IMR-90 (cell line): ENCODE data around the gene USP17L17. TPM values are rescaled to one million over a fixed set of nuclear protein-coding genes. Genes with fewer than 3 reads are reported as not detected.
"Not testable (repeated sequence)": the region's sequence is repeated elsewhere in the genome, so short reads cannot be mapped to it uniquely, and the experiment has no call there.

Experiments used
- ATAC-seq: fragments of 200-7000 bp; cut with Tn5 transposase; 2 replicates; pipeline ENCODE4 v1.9.1; 2020; ENCODE audit warnings: low read depth, mild to moderate bottlenecking, moderate library complexity
- BruUV-seq: library from RNA; stranded (reverse); fragments of 400-500 nt; replicated peaks from 2 replicates; lab custom pipeline; 2021; lab: Mats Ljungman, UMichigan
- CTCF ChIA-PET: fragments of 300-600 bp; formaldehyde crosslinking; extraction: SDS; loops from one replicate; lab custom pipeline; 2021; ENCODE audit warnings: antibody characterized with exemption; lab: Yijun Ruan, JAX
- POLR2A ChIA-PET: fragments of 300-600 bp; sonication (Branson Sonifier 250); formaldehyde crosslinking; loops from one replicate; lab custom pipeline; 2022; ENCODE audit warnings: antibody characterized with exemption; ENCODE audit not compliant: unreplicated experiment; lab: Charles Lee
- DNase-seq: peaks from one replicate; pipeline ENCODE4 v3.0.0; 2013
- H2AFZ ChIP-seq: replicated peaks from 2 replicates; pipeline ENCODE3; 2013; ENCODE audit warnings: low read length, mild to moderate bottlenecking; ENCODE audit not compliant: poor library complexity
- H2AK5ac ChIP-seq: 2 replicates; pipeline ENCODE4 v1.6.1; 2013; ENCODE audit warnings: low read depth, low read length, inconsistent platforms
- H2AK9ac ChIP-seq: replicated peaks from 2 replicates; pipeline ENCODE3; 2013; ENCODE audit warnings: mild to moderate bottlenecking, low read depth, low read length, moderate library complexity; ENCODE audit not compliant: poor library complexity
- H2BK120ac ChIP-seq: 2 replicates; pipeline ENCODE4 v1.6.1; 2013; ENCODE audit warnings: low read depth, low read length, inconsistent platforms
- H2BK15ac ChIP-seq: 3 replicates; pipeline ENCODE4 v1.6.1; 2013; ENCODE audit warnings: low read depth, low read length, inconsistent platforms
- H2BK20ac ChIP-seq: 2 replicates; pipeline ENCODE4 v1.6.1; 2013; ENCODE audit warnings: low read depth, mild to moderate bottlenecking, inconsistent platforms, low read length, moderate library complexity
- H2BK5ac ChIP-seq: 2 replicates; pipeline ENCODE4 v1.6.1; 2013; ENCODE audit warnings: mild to moderate bottlenecking, low read depth, low read length, inconsistent platforms; ENCODE audit not compliant: poor library complexity, severe bottlenecking
- H3K14ac ChIP-seq: replicated peaks from 2 replicates; pipeline ENCODE4 v1.6.1; 2013; ENCODE audit warnings: low read depth, low read length, inconsistent platforms
- H3K18ac ChIP-seq: 2 replicates; pipeline ENCODE4 v1.6.1; 2013; ENCODE audit warnings: low read depth, low read length, control low read depth
- H3K23ac ChIP-seq: 2 replicates; pipeline ENCODE4 v1.6.1; 2013; ENCODE audit warnings: low read depth, low read length, inconsistent platforms
- H3K27ac ChIP-seq: 2 replicates; pipeline ENCODE4 v1.5.1; 2013; ENCODE audit warnings: mild to moderate bottlenecking, control low read depth, low read length; ENCODE audit not compliant: insufficient read depth
- H3K27me3 ChIP-seq: 2 replicates; pipeline ENCODE4 v1.6.1; 2013; ENCODE audit warnings: low read length; ENCODE audit not compliant: control insufficient read depth, insufficient read depth
- H3K36me3 ChIP-seq: 2 replicates; pipeline ENCODE4 v1.6.1; 2013; ENCODE audit warnings: low read length, mixed read lengths; ENCODE audit not compliant: control insufficient read depth, insufficient read depth
- H3K4ac ChIP-seq: 2 replicates; pipeline ENCODE4 v1.6.1; 2013; ENCODE audit warnings: low read depth, low read length, inconsistent platforms
- H3K4me1 ChIP-seq: 2 replicates; pipeline ENCODE4 v1.6.1; 2013; ENCODE audit warnings: low read length, mixed read lengths; ENCODE audit not compliant: control insufficient read depth, insufficient read depth
- H3K4me2 ChIP-seq: 2 replicates; pipeline ENCODE4 v1.6.1; 2013; ENCODE audit warnings: low read depth, mild to moderate bottlenecking, control low read depth, low read length, moderate library complexity
- H3K4me3 ChIP-seq: 2 replicates; pipeline ENCODE4 v1.5.1; 2013; ENCODE audit warnings: low read depth, mild to moderate bottlenecking, control low read depth, low read length, moderate library complexity; ENCODE audit not compliant: insufficient read depth
- H3K56ac ChIP-seq: 2 replicates; pipeline ENCODE4 v1.6.1; 2013; ENCODE audit warnings: low read length, inconsistent platforms; ENCODE audit not compliant: insufficient read depth; ENCODE audit errors: extremely low read depth
- H3K79me1 ChIP-seq, 2 experiments: 2 replicates each; pipeline ENCODE4 v1.6.1; 2013; ENCODE audit warnings: low read length in 2 of 2, inconsistent platforms in 1 of 2, low read depth in 1 of 2
- H3K9ac ChIP-seq: 2 replicates; pipeline ENCODE4 v1.6.1; 2013; ENCODE audit warnings: low read depth, low read length, control low read depth
- H3K9me1 ChIP-seq: 2 replicates; pipeline ENCODE4 v1.6.1; 2013; ENCODE audit warnings: low read length, inconsistent platforms; ENCODE audit not compliant: insufficient read depth
- H3K9me3 ChIP-seq: 2 replicates; pipeline ENCODE4 v1.6.1; 2013; ENCODE audit warnings: low read length; ENCODE audit not compliant: control insufficient read depth, insufficient read depth
- H4K20me1 ChIP-seq: 2 replicates; pipeline ENCODE4 v1.6.1; 2013; ENCODE audit warnings: low read length, inconsistent platforms; ENCODE audit not compliant: insufficient read depth
- H4K5ac ChIP-seq: 2 replicates; pipeline ENCODE4 v1.6.1; 2013; ENCODE audit warnings: mild to moderate bottlenecking, low read depth, low read length, control low read depth
- H4K8ac ChIP-seq, 2 experiments: 2 replicates each; pipeline ENCODE4 v1.6.1; 2013; ENCODE audit warnings: low read depth in 2 of 2, low read length in 2 of 2, control low read depth in 1 of 2, inconsistent platforms in 1 of 2
- H4K91ac ChIP-seq: 2 replicates; pipeline ENCODE4 v1.6.1; 2013; ENCODE audit warnings: low read depth, low read length, inconsistent platforms; ENCODE audit not compliant: insufficient read depth
- WGBS, 2 experiments: methylation state at CpG; one replicate each; pipeline versions ENCODE4 v1.1.5 to v1.1.7; 2013; ENCODE audit warnings: missing lambda C conversion rate in 2 of 2; ENCODE audit not compliant: insufficient read length in 1 of 2; ENCODE audit errors: extremely low coverage in 2 of 2; 5-methylcytosine and 5-hydroxymethylcytosine counted together
- dilution Hi-C: fragments of 300-500 bp; cut with HindIII; formaldehyde crosslinking; loops from one replicate; pipeline ENCODE4 v1.14.3; 2018; ENCODE audit warnings: low sequenced_read_pairs; ENCODE audit not compliant: unreplicated experiment
- in situ Hi-C: fragments of 300-500 bp; cut with MboI; formaldehyde crosslinking; loops from 3 replicates; pipeline ENCODE4 v1.14.3; 2019; ENCODE audit warnings: low sequenced_read_pairs, inconsistent platforms, mixed read lengths
- intact Hi-C: fragments of 100-400 bp; cut with micrococcal nuclease; formaldehyde crosslinking; loops from 2 replicates; pipeline ENCODE4 v1.10.0; 2022
- polyA plus RNA-seq, 3 experiments: library from polyadenylated mRNA; depleted of rRNA; stranded (reverse); fragments of >200 nt; gene quantifications; 2 replicates each; pipeline ENCODE4 v1.2.3, GENCODE V29; 2012; ENCODE audit warnings: low replicate concordance in 1 of 3
- total RNA-seq: library from RNA; depleted of rRNA; stranded (reverse); fragments of >200 nt; gene quantifications from 2 replicates; pipeline ENCODE4 v1.2.3, GENCODE V29; 2012

Gene USP17L17
- total and polyA plus RNA-seq, 2 of the 4 experiments (the other 2 are of a cell fraction) = not detected

DNA sequence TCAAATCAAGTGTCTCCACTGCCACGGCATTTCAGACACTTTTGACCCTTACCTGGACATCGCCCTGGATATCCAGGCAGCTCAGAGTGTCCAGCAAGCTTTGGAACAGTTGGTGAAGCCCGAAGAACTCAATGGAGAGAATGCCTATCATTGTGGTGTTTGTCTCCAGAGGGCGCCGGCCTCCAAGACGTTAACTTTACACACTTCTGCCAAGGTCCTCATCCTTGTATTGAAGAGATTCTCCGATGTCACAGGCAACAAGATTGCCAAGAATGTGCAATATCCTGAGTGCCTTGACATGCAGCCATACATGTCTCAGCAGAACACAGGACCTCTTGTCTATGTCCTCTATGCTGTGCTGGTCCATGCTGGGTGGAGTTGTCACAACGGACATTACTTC lies 13.4 kb upstream of the USP17L17 start:
- H3K4ac ChIP-seq, H3K36me3 ChIP-seq, H3K56ac ChIP-seq, intact Hi-C loops, H3K27ac ChIP-seq, H2AFZ ChIP-seq, BruUV-seq, CTCF ChIA-PET, DNase-seq, H4K8ac ChIP-seq, H4K20me1 ChIP-seq, POLR2A ChIA-PET, H3K23ac ChIP-seq, H3K4me2 ChIP-seq, H2BK5ac ChIP-seq, ATAC-seq, H2BK20ac ChIP-seq, H2BK15ac ChIP-seq, dilution Hi-C loops, H3K27me3 ChIP-seq, H3K4me3 ChIP-seq, H3K14ac ChIP-seq, H2AK9ac ChIP-seq, in situ Hi-C loops, H3K9me3 ChIP-seq, H4K91ac ChIP-seq, H3K9me1 ChIP-seq, H3K9ac ChIP-seq, H3K18ac ChIP-seq, H2AK5ac ChIP-seq, H2BK120ac ChIP-seq, H4K5ac ChIP-seq, H3K79me1 ChIP-seq, H3K4me1 ChIP-seq: not testable (repeated sequence)
- WGBS, 2 experiments = no CpG with 5 or more reads among the region's 8 CpGs

DNA sequence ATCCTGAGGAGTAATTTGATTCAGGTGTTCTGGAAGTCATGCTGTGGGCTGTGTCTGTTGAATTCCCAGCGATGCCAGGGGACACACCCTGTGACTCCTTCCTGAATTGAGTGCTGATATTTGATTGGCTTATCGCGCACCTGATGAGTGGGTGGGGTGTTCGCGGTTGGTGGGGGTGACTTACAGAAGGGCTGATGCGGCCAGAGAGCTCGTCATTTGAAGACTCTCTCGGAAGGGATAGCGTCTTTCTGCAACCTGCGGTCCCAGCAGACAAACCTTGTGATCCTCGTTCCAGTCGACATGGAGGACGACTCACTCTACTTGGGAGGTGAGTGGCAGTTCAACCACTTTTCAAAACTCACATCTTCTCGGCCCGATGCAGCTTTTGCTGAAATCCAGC lies 9.6 kb upstream of the USP17L17 start, which contains the start of gene USP17L15:
Gene USP17L15 (plus strand): TSS at position 301 of the 400 bp plus-strand sequence. CDS start 0 bp downstream, at position 301.
- H2BK15ac ChIP-seq, H3K36me3 ChIP-seq, H3K9me1 ChIP-seq, H2AFZ ChIP-seq, H3K14ac ChIP-seq, H3K4me2 ChIP-seq, H4K20me1 ChIP-seq, H3K4me3 ChIP-seq, H2BK120ac ChIP-seq, H3K4me1 ChIP-seq, H3K56ac ChIP-seq, in situ Hi-C loops, H2AK5ac ChIP-seq, H3K9ac ChIP-seq, H4K8ac ChIP-seq, DNase-seq, H3K4ac ChIP-seq, dilution Hi-C loops, H2AK9ac ChIP-seq, CTCF ChIA-PET, H2BK20ac ChIP-seq, H4K5ac ChIP-seq, H3K18ac ChIP-seq, H3K9me3 ChIP-seq, BruUV-seq, H3K79me1 ChIP-seq, H2BK5ac ChIP-seq, H3K27ac ChIP-seq, intact Hi-C loops, H4K91ac ChIP-seq, H3K23ac ChIP-seq, POLR2A ChIA-PET, H3K27me3 ChIP-seq, ATAC-seq: not testable (repeated sequence)
- no CpG with 5 or more reads among the region's 15 CpGs for WGBS, 2 experiments
